CD8-positive, alpha-beta memory T cell (primary cell): ENCODE results near the gene DMBX1. TPM values are rescaled to one million over a fixed set of nuclear protein-coding genes. Genes with fewer than 3 reads are reported as not detected.

Experiments used
- CTCF ChIA-PET: fragments of 350-600 bp; sonication (Branson Sonifier 250); formaldehyde crosslinking; loops from one replicate; lab custom pipeline; 2021; ENCODE audit warnings: antibody characterized with exemption; lab: Charles Lee
- POLR2A ChIA-PET: fragments of 350-600 bp; sonication (Branson Sonifier 250); formaldehyde crosslinking; loops from one replicate; lab custom pipeline; 2021; ENCODE audit warnings: antibody characterized with exemption; lab: Charles Lee
- DNase-seq, 5 donors: peaks; one replicate each; pipeline versions ENCODE4 v3.0.0 to v3.0.0-alpha.2; 2020 to 2022; ENCODE audit warnings: mixed read lengths in 1 of 5
- H3K27ac ChIP-seq: one replicate; pipeline ENCODE4 v1.7.0; 2013; ENCODE audit warnings: low read depth, mild to moderate bottlenecking, low read length, moderate library complexity
- H3K27me3 ChIP-seq: 2 replicates; pipeline ENCODE4 v1.7.0; 2013; ENCODE audit warnings: low read length, mild to moderate bottlenecking; ENCODE audit not compliant: insufficient read depth, poor library complexity, severe bottlenecking
- H3K36me3 ChIP-seq: 2 replicates; pipeline ENCODE4 v1.7.0; 2013; ENCODE audit warnings: mild to moderate bottlenecking, low read length, moderate library complexity; ENCODE audit not compliant: insufficient read depth
- H3K4me1 ChIP-seq: 2 replicates; pipeline ENCODE4 v1.7.0; 2013; ENCODE audit warnings: mild to moderate bottlenecking, low read length, moderate library complexity; ENCODE audit not compliant: insufficient read depth
- H3K4me3 ChIP-seq: 2 replicates; pipeline ENCODE4 v1.7.0; 2013; ENCODE audit warnings: mild to moderate bottlenecking, low read length
- H3K9me3 ChIP-seq: 2 replicates; pipeline ENCODE4 v1.7.0; 2013; ENCODE audit warnings: mild to moderate bottlenecking, low read length
- H3K27ac Mint-ChIP-seq, 8 donors: one replicate each; pipeline ENCODE4 v1.8.0; 2020 to 2021; ENCODE audit warnings: mixed read lengths in 8 of 8, mild to moderate bottlenecking in 6 of 8, inconsistent platforms in 3 of 8, moderate library complexity in 3 of 8
- H3K27me3 Mint-ChIP-seq, 2 donors: one replicate each; pipeline ENCODE4 v1.8.0; 2020 to 2021; ENCODE audit warnings: mixed read lengths in 2 of 2, mild to moderate bottlenecking in 1 of 2, moderate library complexity in 1 of 2
- H3K36me3 Mint-ChIP-seq, 3 donors: one replicate each; pipeline ENCODE4 v1.8.0; 2020 to 2021; ENCODE audit warnings: mixed read lengths in 3 of 3, inconsistent platforms in 1 of 3, mild to moderate bottlenecking in 1 of 3
- H3K4me1 Mint-ChIP-seq, 3 donors: one replicate each; pipeline ENCODE4 v1.8.0; 2020 to 2021; ENCODE audit warnings: mixed read lengths in 3 of 3, inconsistent platforms in 1 of 3, mild to moderate bottlenecking in 1 of 3
- H3K4me3 Mint-ChIP-seq, 7 donors: one replicate each; pipeline ENCODE4 v1.8.0; 2020 to 2021; ENCODE audit warnings: mixed read lengths in 7 of 7, mild to moderate bottlenecking in 6 of 7, moderate library complexity in 4 of 7, inconsistent platforms in 2 of 7
- H3K9me3 Mint-ChIP-seq, 5 donors: one replicate each; pipeline ENCODE4 v1.8.0; 2020 to 2022; ENCODE audit warnings: mixed read lengths in 5 of 5, mild to moderate bottlenecking in 3 of 5, moderate library complexity in 2 of 5, inconsistent platforms in 1 of 5
- polyA plus RNA-seq: library from polyadenylated mRNA; unstranded; fragments of 300-500 nt; fragmentation: Illumina TruSeq; gene quantifications from one replicate; pipeline ENCODE4 v1.2.3, GENCODE V29; 2021
- total RNA-seq, 2 experiments: library from RNA; stranded (reverse); gene quantifications; one replicate each; pipeline ENCODE4 v1.2.3, GENCODE V29; 2021

The DMBX1 gene
- total and polyA plus RNA-seq, 3 experiments from 2014 or later: not detected

DNA sequence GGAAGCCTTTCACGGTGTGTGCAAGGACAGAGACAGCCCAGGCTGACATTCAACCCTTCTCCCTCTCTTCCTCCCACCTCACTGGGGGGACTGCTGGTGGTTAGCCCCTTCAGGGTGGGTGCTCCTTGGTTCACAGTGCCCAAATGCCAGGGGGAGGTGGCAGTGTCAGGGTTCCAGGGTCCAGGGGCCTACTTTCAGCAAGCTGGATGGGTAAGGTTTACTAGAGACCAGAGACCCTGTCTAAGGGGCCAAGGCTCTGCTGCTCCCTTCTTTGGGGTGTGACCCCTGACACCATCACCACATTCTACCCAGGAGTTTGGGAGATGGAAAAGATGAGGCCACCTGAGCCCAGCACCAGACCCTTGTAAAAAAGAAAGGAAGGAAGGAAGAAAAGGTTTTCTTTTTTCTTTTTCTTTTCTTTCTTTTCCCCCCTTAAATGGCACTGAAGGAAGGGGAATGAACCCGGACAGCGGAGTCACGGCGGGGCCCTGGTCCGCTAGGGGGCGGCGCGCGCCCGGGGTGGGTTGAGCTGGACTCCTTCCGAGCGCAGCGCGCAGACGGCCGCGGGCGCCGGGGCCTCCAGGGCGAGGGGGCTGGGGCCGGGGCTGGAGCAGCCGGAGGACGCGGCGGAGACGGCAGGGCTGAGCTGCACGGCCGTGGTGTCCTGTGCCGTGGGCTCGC lies 43.0 kb downstream of the DMBX1 start:
- Histone ChIP-seq H3K36me3 (no peaks in the 10 kb centered on the region), H3K27me3 (peaks cover 6% of the 10 kb centered on the region), H3K4me3 (no peak overlapping the region), H3K4me1 (peaks cover 11% of the 10 kb centered on the region), H3K9me3 (no peaks in the 10 kb centered on the region), H3K27ac (no peak overlapping the region)
- Mint-ChIP-seq H3K4me1 (peaks cover 9 to 16% (median 11%) of the 10 kb centered on the region in 3 donors), H3K27me3 (peaks cover 7 to 19% of the 10 kb centered on the region in 2 donors), H3K9me3 (peaks cover 0 to 2% (median 0%) of the 10 kb centered on the region in 5 donors), H3K27ac (peak overlapping the region in 6 of 8 donors; percentile 26 to 95 (median 69)), H3K36me3 (no peaks in the 10 kb centered on the region), H3K4me3 (peak overlapping the region in 6 of 7 donors; percentile 47 to 83 (median 60))
- DNase-seq: peak; percentile 56 to 78 (median 64)
- ChIA-PET POLR2A (interaction anchor here (1.0 to 1.5 kb wide), 3 partner anchors 62 to 193 kb away, joined by 3 read pairs; partner anchors contain the start of gene MKNK1), CTCF (interaction anchor here (0.8 to 3.8 kb wide), 13 partner anchors 9 to 194 kb away, joined by 3 to 17 read pairs (median 4); partner anchors contain the start of gene MKNK1)

DNA sequence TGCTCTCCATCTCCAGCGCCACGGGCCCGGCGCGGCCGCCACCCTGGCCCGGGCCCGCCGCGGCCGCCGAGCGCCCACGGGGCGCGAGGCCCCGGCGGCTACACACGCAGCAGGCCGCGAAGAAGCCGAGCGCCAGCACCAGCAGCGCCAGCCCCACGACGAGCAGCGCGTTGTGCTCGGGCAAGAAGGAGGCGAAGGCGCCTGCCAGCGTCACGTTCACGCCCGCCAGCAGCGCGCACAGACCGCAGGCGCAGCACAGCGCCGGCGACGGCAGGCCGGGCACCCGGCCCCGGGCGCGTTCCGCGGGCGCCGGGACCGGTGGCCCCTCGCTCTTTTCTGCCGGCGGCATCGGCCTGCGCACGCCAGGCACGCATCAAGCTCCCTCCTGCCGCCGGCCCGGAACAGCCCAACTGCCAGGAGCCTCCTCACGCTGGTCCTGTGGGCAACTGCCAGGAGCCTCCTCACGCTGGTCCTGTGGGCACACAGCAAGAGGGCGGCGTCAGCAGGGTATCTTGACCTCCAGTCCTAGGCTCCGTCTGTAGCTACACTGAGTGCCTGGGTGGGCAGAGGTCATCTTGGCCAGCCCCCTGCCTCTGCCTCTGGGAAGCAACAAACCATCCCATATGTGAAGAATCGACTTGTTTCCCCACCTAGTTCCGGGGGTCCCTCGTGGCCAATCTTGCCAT lies 43.7 kb downstream of the DMBX1 start:
- Mint-ChIP-seq H3K27ac (peak overlapping the region; percentile 77 to 98 (median 94)), H3K27me3 (peaks cover 4 to 12% of the 10 kb centered on the region in 2 donors), H3K36me3 (no peaks in the 10 kb centered on the region), H3K4me1 (peaks cover 9 to 16% (median 11%) of the 10 kb centered on the region in 3 donors), H3K9me3 (peaks cover 0 to 2% (median 0%) of the 10 kb centered on the region in 5 donors), H3K4me3 (peak overlapping the region; percentile 76 to 90 (median 88))
- DNase-seq: peak; percentile 33 to 76 (median 53)
- ChIA-PET CTCF (interaction anchor here (1.1 to 3.8 kb wide), 13 partner anchors 10 to 193 kb away, joined by 3 to 17 read pairs (median 4); partner anchors contain the start of gene MKNK1), POLR2A (interaction anchor here (1.0 to 1.6 kb wide), 4 partner anchors 62 to 192 kb away, joined by 3 to 4 read pairs (median 3); partner anchors contain the start of genes MKNK1 and MOB3C)
- Histone ChIP-seq H3K36me3 (no peaks in the 10 kb centered on the region), H3K4me1 (peaks cover 11% of the 10 kb centered on the region), H3K4me3 (peak overlapping the region; percentile 62), H3K9me3 (no peaks in the 10 kb centered on the region), H3K27me3 (peaks cover 3% of the 10 kb centered on the region), H3K27ac (peak overlapping the region; percentile 60)

DNA sequence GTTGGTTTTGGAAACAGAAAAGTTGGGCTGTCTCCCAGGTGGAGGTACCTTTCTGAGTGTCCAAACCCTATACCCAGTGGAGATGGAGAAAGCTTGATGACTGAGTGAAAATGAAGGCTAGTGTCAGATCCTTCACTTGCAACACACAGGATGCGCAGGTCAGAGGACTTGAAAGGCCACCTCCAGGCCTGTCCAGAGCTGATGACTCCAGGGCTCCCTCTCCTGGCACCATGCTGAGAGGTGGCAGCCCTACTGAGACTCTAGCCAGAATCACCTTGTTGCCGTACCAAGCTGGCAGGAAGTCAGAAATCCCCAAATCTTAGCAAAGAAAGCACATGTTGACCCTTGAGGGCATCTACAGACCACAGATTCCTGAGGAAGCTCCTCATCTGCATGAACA lies 45.4 kb downstream of the DMBX1 start:
- H3K4me3 Mint-ChIP-seq: peak overlapping the region in 1 of 7 donors; percentile 12
- H3K4me1 ChIP-seq: peaks cover 11% of the 10 kb centered on the region
- no peaks in the 10 kb centered on the region for H3K9me3 ChIP-seq
- ChIA-PET POLR2A (no interaction called here), CTCF (interaction anchor here (0.6 to 3.8 kb wide), 5 partner anchors 13 to 190 kb away, joined by 4 to 17 read pairs (median 4); partner anchors contain the start of gene KNCN)
- H3K4me3 ChIP-seq: no peak overlapping the region
- H3K9me3 Mint-ChIP-seq: peaks cover 0 to 2% (median 0%) of the 10 kb centered on the region in 5 donors
- peak overlapping the region in 3 of 8 donors; percentile 17 to 87 (median 65) for H3K27ac Mint-ChIP-seq
- no peaks in the 10 kb centered on the region for H3K36me3 Mint-ChIP-seq
- H3K27me3 Mint-ChIP-seq: peaks cover 0 to 3% of the 10 kb centered on the region in 2 donors
- DNase-seq: no peak
- no peaks in the 10 kb centered on the region for H3K27me3 ChIP-seq
- no peaks in the 10 kb centered on the region for H3K36me3 ChIP-seq
- H3K4me1 Mint-ChIP-seq: peaks cover 9 to 16% (median 11%) of the 10 kb centered on the region in 3 donors
- H3K27ac ChIP-seq: no peak overlapping the region

DNA sequence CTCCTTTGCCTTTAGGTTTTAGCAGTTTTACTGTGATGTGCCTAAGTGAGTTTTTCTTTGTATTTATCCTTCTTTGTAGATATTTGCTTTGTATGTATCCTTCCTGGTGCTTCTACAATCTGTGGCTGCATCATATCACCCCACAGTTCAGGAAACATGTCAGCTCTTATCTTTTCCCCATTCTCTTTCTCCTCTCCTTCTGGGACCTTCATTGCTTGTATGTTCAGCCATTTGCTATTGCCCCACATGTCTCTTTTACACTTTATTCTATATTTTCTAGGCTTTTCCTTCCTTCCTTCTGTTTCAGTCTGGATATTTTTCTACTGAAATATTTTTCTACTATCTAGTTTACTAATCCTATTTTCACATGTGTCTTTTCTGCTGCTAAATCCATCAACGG lies 46.9 kb downstream of the DMBX1 start:
- H3K27ac Mint-ChIP-seq: peak overlapping the region in 2 of 8 donors; percentile 48 to 51
- H3K36me3 Mint-ChIP-seq: no peaks in the 10 kb centered on the region
- no peaks in the 10 kb centered on the region for H3K27me3 ChIP-seq
- H3K9me3 Mint-ChIP-seq: peaks cover 0 to 2% (median 0%) of the 10 kb centered on the region in 5 donors
- H3K4me1 Mint-ChIP-seq: peaks cover 9 to 16% (median 11%) of the 10 kb centered on the region in 3 donors
- POLR2A ChIA-PET: no interaction called here
- peak overlapping the region in 2 of 7 donors; percentile 9 to 41 for H3K4me3 Mint-ChIP-seq
- peaks cover 11% of the 10 kb centered on the region for H3K4me1 ChIP-seq
- peaks cover 0 to 3% of the 10 kb centered on the region in 2 donors for H3K27me3 Mint-ChIP-seq
- no peaks in the 10 kb centered on the region for H3K9me3 ChIP-seq
- H3K36me3 ChIP-seq: no peaks in the 10 kb centered on the region
- H3K27ac ChIP-seq: no peak overlapping the region
- CTCF ChIA-PET: no interaction called here
- no peak for DNase-seq
- H3K4me3 ChIP-seq: no peak overlapping the region

DNA sequence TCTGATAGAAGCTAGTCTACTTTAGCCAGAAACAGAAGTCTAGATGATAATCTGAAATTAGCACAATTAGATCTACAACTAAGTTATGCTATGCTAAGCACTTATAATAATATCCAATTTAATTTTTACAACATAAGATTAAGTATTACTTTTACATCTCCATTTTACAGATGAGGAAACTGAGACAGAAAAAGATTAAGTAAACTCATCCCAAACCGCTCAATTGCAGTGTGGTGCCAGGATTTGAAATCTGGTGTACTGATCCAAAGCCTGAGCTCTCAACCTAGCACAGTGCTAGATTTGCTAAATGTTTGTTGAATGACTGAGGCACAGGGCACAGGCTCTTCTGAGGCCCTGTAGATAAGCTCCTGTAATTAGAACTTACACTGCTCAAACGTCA lies 48.0 kb downstream of the DMBX1 start:
- Mint-ChIP-seq H3K27ac (no peak overlapping the region), H3K4me1 (peaks cover 7 to 16% (median 11%) of the 10 kb centered on the region in 3 donors), H3K27me3 (peaks cover 4 to 5% of the 10 kb centered on the region in 2 donors), H3K36me3 (no peaks in the 10 kb centered on the region), H3K9me3 (peaks cover 0 to 2% (median 0%) of the 10 kb centered on the region in 5 donors), H3K4me3 (peak overlapping the region in 1 of 7 donors; percentile 28)
- no peaks in the 10 kb centered on the region for H3K36me3 ChIP-seq
- no peak for DNase-seq
- H3K4me1 ChIP-seq: peaks cover 9% of the 10 kb centered on the region
- H3K27me3 ChIP-seq: no peaks in the 10 kb centered on the region
- H3K27ac ChIP-seq: no peak overlapping the region
- H3K4me3 ChIP-seq: no peak overlapping the region
- no peaks in the 10 kb centered on the region for H3K9me3 ChIP-seq
- POLR2A ChIA-PET: interaction anchor here (0.7 kb wide), 1 partner anchor 64 kb away, joined by 3 read pairs; no protein-coding TSS in a partner anchor
- CTCF ChIA-PET: interaction anchor here (1.0 to 3.6 kb wide), 3 partner anchors 11 to 187 kb away, joined by 3 to 19 read pairs (median 3); no protein-coding TSS in a partner anchor

DNA sequence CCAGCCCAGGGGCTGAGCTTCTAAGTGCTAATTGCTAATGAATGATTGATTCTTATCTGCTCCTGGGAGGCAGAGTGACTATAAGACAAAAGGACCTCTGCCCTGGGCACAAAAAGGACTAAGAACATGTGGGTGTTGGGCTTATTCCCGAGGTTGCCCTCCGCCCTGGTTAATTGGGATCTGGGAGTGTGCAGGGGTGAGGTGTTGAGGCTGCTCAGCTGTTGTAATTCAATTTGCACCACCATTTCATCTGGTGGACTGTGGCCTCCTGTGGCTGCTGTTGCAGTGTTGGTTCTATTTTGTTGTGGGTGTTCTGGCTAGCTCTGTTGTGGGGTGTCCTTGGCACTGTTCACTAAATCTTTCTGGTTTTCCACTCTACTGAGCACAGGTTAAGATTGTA lies 48.5 kb downstream of the DMBX1 start:
- ChIA-PET POLR2A (no interaction called here), CTCF (interaction anchor here (1.0 to 3.6 kb wide), 3 partner anchors 11 to 187 kb away, joined by 3 to 19 read pairs (median 3); no protein-coding TSS in a partner anchor)
- no peaks in the 10 kb centered on the region for H3K27me3 ChIP-seq
- peaks cover 8% of the 10 kb centered on the region for H3K4me1 ChIP-seq
- H3K27ac Mint-ChIP-seq: no peak overlapping the region
- no peak overlapping the region for H3K4me3 Mint-ChIP-seq
- H3K4me1 Mint-ChIP-seq: peaks cover 7 to 16% (median 11%) of the 10 kb centered on the region in 3 donors
- no peaks in the 10 kb centered on the region for H3K9me3 ChIP-seq
- no peaks in the 10 kb centered on the region for H3K36me3 Mint-ChIP-seq
- H3K27me3 Mint-ChIP-seq: peaks cover 6 to 8% of the 10 kb centered on the region in 2 donors
- no peaks in the 10 kb centered on the region for H3K36me3 ChIP-seq
- no peak overlapping the region for H3K4me3 ChIP-seq
- DNase-seq: no peak
- no peak overlapping the region for H3K27ac ChIP-seq
- H3K9me3 Mint-ChIP-seq: peaks cover 0 to 2% (median 0%) of the 10 kb centered on the region in 5 donors
